Astrocyte of the spinal cord (primary cell): Measurements from ENCODE around the gene FABP6.

Experiments used
- DNase-seq: peaks from one replicate; pipeline ENCODE4 v3.0.0; 2011; ENCODE audit warnings: low read depth, low spot score
- H3K4me3 ChIP-seq: 2 replicates; pipeline ENCODE4 v1.5.1; 2011; ENCODE audit warnings: low read depth, mild to moderate bottlenecking, low read length, moderate library complexity
- in situ Hi-C: cut with HindIII; loops from 2 replicates; pipeline ENCODE4 v1.10.0; 2017; ENCODE audit warnings: low sequenced_read_pairs
- TF ChIP-seq, protein P1 (sequence below): IDR thresholded peaks from 2 replicates; pipeline ENCODE4 v1.5.1; 2012; ENCODE audit warnings: low read depth, mild to moderate bottlenecking, low read length, inconsistent platforms

The FABP6 gene

GRCh38 chr5:160198841-160199409 is 30.4 kb upstream of the FABP6 start:
- no peak for DNase-seq
- in situ Hi-C loops, result no loop called here
- TF ChIP-seq, protein P1, sequence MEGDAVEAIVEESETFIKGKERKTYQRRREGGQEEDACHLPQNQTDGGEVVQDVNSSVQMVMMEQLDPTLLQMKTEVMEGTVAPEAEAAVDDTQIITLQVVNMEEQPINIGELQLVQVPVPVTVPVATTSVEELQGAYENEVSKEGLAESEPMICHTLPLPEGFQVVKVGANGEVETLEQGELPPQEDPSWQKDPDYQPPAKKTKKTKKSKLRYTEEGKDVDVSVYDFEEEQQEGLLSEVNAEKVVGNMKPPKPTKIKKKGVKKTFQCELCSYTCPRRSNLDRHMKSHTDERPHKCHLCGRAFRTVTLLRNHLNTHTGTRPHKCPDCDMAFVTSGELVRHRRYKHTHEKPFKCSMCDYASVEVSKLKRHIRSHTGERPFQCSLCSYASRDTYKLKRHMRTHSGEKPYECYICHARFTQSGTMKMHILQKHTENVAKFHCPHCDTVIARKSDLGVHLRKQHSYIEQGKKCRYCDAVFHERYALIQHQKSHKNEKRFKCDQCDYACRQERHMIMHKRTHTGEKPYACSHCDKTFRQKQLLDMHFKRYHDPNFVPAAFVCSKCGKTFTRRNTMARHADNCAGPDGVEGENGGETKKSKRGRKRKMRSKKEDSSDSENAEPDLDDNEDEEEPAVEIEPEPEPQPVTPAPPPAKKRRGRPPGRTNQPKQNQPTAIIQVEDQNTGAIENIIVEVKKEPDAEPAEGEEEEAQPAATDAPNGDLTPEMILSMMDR, result no peak
- H3K4me3 ChIP-seq, result peak overlapping the region; percentile 10

DNA sequence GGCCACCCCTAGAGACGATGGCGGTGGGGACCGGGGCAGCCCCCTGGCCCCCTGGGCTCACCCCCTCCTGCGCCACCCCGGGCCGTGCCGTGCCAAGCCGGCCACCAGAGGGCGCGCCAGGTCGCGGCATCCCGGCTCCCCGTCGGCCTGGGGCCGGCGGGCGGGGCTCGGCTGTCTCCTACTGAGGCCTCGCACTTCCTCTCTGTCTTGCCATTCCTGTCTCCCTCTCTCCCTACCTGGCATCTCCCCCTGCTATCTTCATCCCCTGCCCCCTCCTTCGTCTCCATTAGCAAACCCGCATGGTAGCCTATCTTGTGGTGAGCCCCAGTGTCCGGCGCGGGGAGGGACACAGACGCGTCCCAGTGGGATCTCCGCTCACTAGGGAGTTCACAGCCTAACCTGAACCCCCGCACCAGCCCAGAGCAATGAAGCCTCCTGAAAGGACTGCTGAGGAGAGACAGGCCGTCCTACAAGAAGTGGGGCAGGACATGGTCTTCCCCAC is 29.8 kb upstream of the FABP6 start:
- H3K4me3 ChIP-seq, result peak overlapping the region; percentile 25
- peak; percentile 38 for DNase-seq
- TF ChIP-seq, protein P1, result peak; percentile 66
- in situ Hi-C loops, result no loop called here

- H3K4me3 ChIP-seq, result no peak overlapping the region
- no peak for DNase-seq
- in situ Hi-C loops, result no loop called here
- TF ChIP-seq, protein P1, result no peak
These were observed 22.2 kb upstream of the FABP6 start for GRCh38 chr5:160207061-160207460.

GRCh38 chr5:160209917-160210316 is 19.4 kb upstream of the FABP6 start:
- TF ChIP-seq, protein P1, result no peak
- no peak overlapping the region for H3K4me3 ChIP-seq
- in situ Hi-C loops, result no loop called here
- no peak for DNase-seq

DNA sequence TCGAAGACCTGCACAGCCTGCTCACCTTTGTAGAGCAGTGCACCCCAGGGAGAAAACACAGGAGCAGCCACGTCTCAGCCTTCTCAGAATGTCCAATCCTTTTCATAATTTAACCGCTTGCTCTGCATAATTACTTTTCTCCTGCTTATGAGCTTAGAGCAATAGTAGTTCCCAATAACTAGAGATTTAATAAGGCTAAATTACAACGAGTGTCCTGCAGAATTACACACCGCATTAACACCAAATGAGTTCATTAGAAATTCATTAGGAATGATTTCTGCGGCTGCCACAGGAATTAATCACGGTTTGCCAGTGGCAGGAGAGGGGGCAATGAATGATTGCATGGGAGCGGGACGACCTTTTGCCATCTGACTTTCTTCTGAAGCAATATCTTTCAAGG is 18.7 kb upstream of the FABP6 start:
- no peak overlapping the region for H3K4me3 ChIP-seq
- no peak for DNase-seq
- in situ Hi-C loops, result no loop called here
- TF ChIP-seq, protein P1, result no peak

DNA sequence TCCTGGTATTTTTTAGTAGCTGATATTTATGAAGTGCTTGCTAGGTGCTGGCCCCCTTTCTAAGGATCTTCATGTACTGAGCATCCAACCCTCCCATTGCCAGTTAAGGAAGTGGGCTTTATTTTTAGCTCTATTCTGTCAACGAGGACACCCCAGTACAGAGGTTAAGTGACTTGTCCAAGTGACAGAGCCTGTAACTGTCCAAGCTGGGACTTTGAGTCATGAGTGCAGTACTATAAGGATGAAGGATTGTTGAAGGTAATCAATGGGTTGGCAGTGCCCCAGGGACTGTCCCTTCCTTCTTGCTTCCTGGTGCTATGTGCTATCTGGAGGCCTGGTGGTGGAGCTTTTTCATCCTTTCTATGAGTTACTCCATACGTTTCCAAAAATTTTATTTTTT is 18.0 kb upstream of the FABP6 start:
- no peak overlapping the region for H3K4me3 ChIP-seq
- in situ Hi-C loops, result no loop called here
- DNase-seq, result no peak
- TF ChIP-seq, protein P1, result no peak
